K562 (cell line): ENCODE results near the gene MATK. TPM values are rescaled to one million over a fixed set of nuclear protein-coding genes. Genes with fewer than 3 reads are reported as not detected.

Experiments used
- ATAC-seq: fragments of 200-7000 bp; cut with Tn5 transposase; 3 replicates; pipeline ENCODE4 v1.9.1; 2020; ENCODE audit warnings: moderate library complexity
- BruUV-seq: library from RNA; stranded (reverse); fragments of 400-500 nt; replicated peaks from 2 replicates; lab custom pipeline; 2021; lab: Mats Ljungman, UMichigan
- CTCF ChIA-PET: fragments of 300-600 bp; formaldehyde crosslinking; extraction: SDS; loops from one replicate; lab custom pipeline; 2021; ENCODE audit warnings: low intra/inter-chr PET ratio; lab: Yijun Ruan, JAX
- POLR2A ChIA-PET: fragments of 300-600, 350-650 bp; sonication (Branson Sonifier 250); formaldehyde crosslinking; extraction: SDS; loops from one replicate; lab custom pipeline; 2021; ENCODE audit warnings: antibody characterized with exemption, inconsistent platforms; lab: Yijun Ruan, JAX
- DNase-seq, 4 experiments: peaks; one replicate each; pipeline versions ENCODE4 v3.0.0 to v3.0.0-alpha.2; 2011 to 2018; ENCODE audit warnings: low spot score in 3 of 4, mixed read lengths in 3 of 4; ENCODE audit errors: extremely low read depth in 1 of 4
- FAIRE-seq: peaks from 2 replicates; lab custom pipeline; 2011; peaks lifted over from hg19 to GRCh38; lab: Jason Lieb, UNC
- H2AFZ ChIP-seq: 2 replicates; pipeline ENCODE4 v1.6.0; 2011; ENCODE audit warnings: low read depth, low read length, control low read depth, inconsistent platforms
- H3K27ac ChIP-seq: fragments of 200-600 bp; 3 replicates; pipeline ENCODE4 v1.8.0; 2011; ENCODE audit warnings: low read depth, mild to moderate bottlenecking, control low read depth, inconsistent platforms, low read length, moderate library complexity, mixed read lengths; ENCODE audit errors: extremely low read depth
- H3K27me3 ChIP-seq, 2 experiments: fragments of 300-600 bp in 1 of 2; 2 replicates in 1 of 2; 3 replicates in 1 of 2; pipeline versions ENCODE4 v1.6.0 to v1.8.0; 2011; ENCODE audit warnings: inconsistent platforms in 2 of 2, low read length in 2 of 2, mild to moderate bottlenecking in 1 of 2, mixed read lengths in 1 of 2, moderate library complexity in 1 of 2; ENCODE audit not compliant: control insufficient read depth in 2 of 2, insufficient read depth in 2 of 2
- H3K36me3 ChIP-seq: fragments of 300-600 bp; 3 replicates; pipeline ENCODE4 v1.8.0; 2011; ENCODE audit warnings: mild to moderate bottlenecking, low read length, inconsistent platforms; ENCODE audit not compliant: control insufficient read depth, insufficient read depth
- H3K4me1 ChIP-seq, 2 experiments: fragments of 200-600 bp in 1 of 2; replicated peaks in 1 of 2; 2 replicates in 1 of 2; 3 replicates in 1 of 2; pipeline versions ENCODE4 v1.5.1 to v1.8.0; 2011; ENCODE audit warnings: inconsistent platforms in 2 of 2, low read length in 2 of 2, mild to moderate bottlenecking in 1 of 2, mixed read lengths in 1 of 2, moderate library complexity in 1 of 2; ENCODE audit not compliant: control insufficient read depth in 2 of 2, insufficient read depth in 2 of 2
- H3K4me2 ChIP-seq: 2 replicates; pipeline ENCODE4 v1.6.1; 2011; ENCODE audit warnings: low read length, control low read depth, inconsistent platforms, mixed read lengths; ENCODE audit not compliant: insufficient read depth
- H3K4me3 ChIP-seq: fragments of 200-600 bp; sonication (generic), shearing (Covaris generic); 2 replicates; pipeline ENCODE4 v1.5.1; 2016; ENCODE audit warnings: control low read depth, inconsistent platforms
- H3K79me2 ChIP-seq: fragments of 200-600 bp; 3 replicates; pipeline ENCODE4 v1.8.0; 2011; ENCODE audit warnings: low read length, inconsistent platforms; ENCODE audit not compliant: control insufficient read depth, insufficient read depth
- H3K9ac ChIP-seq, 2 experiments: 2 replicates each; pipeline versions ENCODE4 v1.6.0 to v1.6.1; 2011; ENCODE audit warnings: low read depth in 2 of 2, low read length in 2 of 2, control low read depth in 1 of 2, inconsistent platforms in 1 of 2, mild to moderate bottlenecking in 1 of 2, mixed read lengths in 1 of 2; ENCODE audit not compliant: insufficient read depth in 1 of 2
- H3K9me1 ChIP-seq: one replicate; pipeline ENCODE4 v1.6.0; 2011; ENCODE audit warnings: inconsistent platforms, mild to moderate bottlenecking, low read length, moderate library complexity; ENCODE audit not compliant: control insufficient read depth, insufficient read depth
- H3K9me3 ChIP-seq: replicated peaks from 2 replicates; pipeline ENCODE4 v1.5.1; 2011; ENCODE audit warnings: low read depth, low read length, inconsistent platforms; ENCODE audit not compliant: control insufficient read depth, insufficient read depth
- H4K20me1 ChIP-seq: replicated peaks from 2 replicates; pipeline ENCODE4 v1.6.1; 2011; ENCODE audit warnings: low read length, inconsistent platforms, mixed read lengths; ENCODE audit not compliant: control insufficient read depth, insufficient read depth
- CC2D1A ChIP-seq: fragments of 450-650 bp; IDR thresholded peaks from 2 replicates; pipeline ENCODE4 v1.6.1; 2017; ENCODE audit warnings: mild to moderate bottlenecking
- CHCHD3 ChIP-seq: fragments of 250-450 bp; sonication (Bioruptor Pico); IDR thresholded peaks from 2 replicates; pipeline ENCODE4 v2.1.2; 2022; ENCODE audit warnings: mild to moderate bottlenecking
- ELF2 ChIP-seq: fragments of 250-450 bp; sonication (Bioruptor Pico); IDR thresholded peaks from 2 replicates; pipeline ENCODE4 v1.5.0; 2021; ENCODE audit warnings: mild to moderate bottlenecking
- IRF1 ChIP-seq: sonication (generic); formaldehyde crosslinking; IDR thresholded peaks from 2 replicates; pipeline ENCODE4 v1.8.0; 2022; ENCODE audit warnings: missing genetic modification reagents, mild to moderate bottlenecking, borderline replicate concordance
- MGA ChIP-seq: fragments of 450-650 bp; IDR thresholded peaks from 2 replicates; pipeline ENCODE4 v1.6.1; 2016; ENCODE audit warnings: mild to moderate bottlenecking, moderate library complexity
- PTRF ChIP-seq: fragments of 450-650 bp; IDR thresholded peaks from 2 replicates; pipeline ENCODE4 v1.6.1; 2016; ENCODE audit warnings: mild to moderate bottlenecking, missing genetic modification characterization, missing compliant biosample characterization
- RCOR1 ChIP-seq, 2 experiments: IDR thresholded peaks; 2 replicates each; pipeline ENCODE4 v1.6.1; 2012; ENCODE audit warnings: low read depth in 2 of 2, low read length in 2 of 2, borderline replicate concordance in 1 of 2, improper control_type of control experiment in 1 of 2
- SLC30A9 ChIP-seq: fragments of 250-450 bp; sonication (Bioruptor Pico); IDR thresholded peaks from 2 replicates; pipeline ENCODE4 v1.8.0; 2022; ENCODE audit warnings: mild to moderate bottlenecking, moderate library complexity
- TFAP4 ChIP-seq: sonication (generic); formaldehyde crosslinking; IDR thresholded peaks from 2 replicates; pipeline ENCODE4 v1.8.0; 2022; ENCODE audit warnings: missing genetic modification reagents, mild to moderate bottlenecking, moderate library complexity, borderline replicate concordance
- ZNF3 ChIP-seq: fragments of 250-450 bp; sonication (Bioruptor Pico); IDR thresholded peaks from 2 replicates; pipeline ENCODE4 v1.5.0; 2021; ENCODE audit warnings: mild to moderate bottlenecking, moderate library complexity
- WGBS: fragments of 100-300 bp; shearing (Covaris generic); methylation state at CpG from one replicate; pipeline ENCODE4 v1.1.6; 2016; ENCODE audit warnings: low coverage, mixed read lengths; ENCODE audit not compliant: insufficient coverage; ENCODE audit errors: missing lambda C conversion rate; 5-methylcytosine and 5-hydroxymethylcytosine counted together
- in situ Hi-C: fragments of 300-500 bp; cut with MboI; formaldehyde crosslinking; loops from 4 replicates; pipeline ENCODE4 v1.15.0; 2018; ENCODE audit warnings: inconsistent platforms, mixed read lengths
- intact Hi-C: fragments of 100-400 bp; cut with micrococcal nuclease; formaldehyde crosslinking; loops from 2 replicates; pipeline ENCODE4 v1.14.2; 2022
- polyA plus RNA-seq, 8 experiments: library from polyadenylated mRNA; depleted of rRNA in 4 of 8; stranded (reverse) in 5 of 8; unstranded in 3 of 8; fragments of >200 nt; fragmentation: Nextera tagmentation in 2 of 8; fragmentation: Illumina TruSeq in 1 of 8; extraction: Ambion mirVana in 2 of 8; extraction: Trizol in 1 of 8; gene quantifications; 2 replicates each; pipeline versions ENCODE4 v1.2.1 to v1.2.3, GENCODE V29; 2011 to 2014; ENCODE audit warnings: inconsistent platforms in 1 of 8, missing spikeins in 1 of 8
- total RNA-seq, 7 experiments: library from RNA; depleted of rRNA in 6 of 7; stranded (reverse); fragments of >200 nt in 6 of 7; fragmentation: Illumina TruSeq in 2 of 7; extraction: Trizol in 2 of 7; gene quantifications; 2 replicates each; pipeline versions ENCODE4 v1.2.1 to v1.2.3, GENCODE V29; 2011 to 2021; ENCODE audit warnings: low replicate concordance in 1 of 7

Gene MATK
- total and polyA plus RNA-seq, 9 of the 15 experiments (the other 6 are each of a cell fraction or from before 2014, with no cell fraction given): 0.08 to 41.5 (median 21.4) TPM

- Histone ChIP-seq H3K27ac (no peak overlapping the region), H3K9me1 (no peaks in the 10 kb centered on the region), H4K20me1 (no peaks in the 10 kb centered on the region), H3K4me2 (no peak overlapping the region), H3K4me1 (peaks cover 5 to 48% of the 10 kb centered on the region in 2 experiments; a peak in 4 of 5 replicates), H3K27me3 (no peaks in the 10 kb centered on the region; a peak in 1 of 5 replicates), H3K79me2 (no peaks in the 10 kb centered on the region), H3K36me3 (no peaks in the 10 kb centered on the region)
- no TSS peak for BruUV-seq
- CTCF ChIA-PET: no interaction called here
- intact Hi-C loops: no loop called here
- ATAC-seq (no peak), FAIRE-seq (no peak)
- 79% methylated on average over 30 of the region's 31 CpGs for WGBS
- TF ChIP-seq RCOR1 (IDR thresholded peaks at IDR 0.05; ENCODE audit: borderline replicate concordance in 1 of 2, low read depth in 2 of 2, low read length in 2 of 2) (no peak), ZNF3 (CRISPR knock-in tag) (no peak), TFAP4 (CRISPR knock-in tag) (no peak), ELF2 (CRISPR knock-in tag) (no peak), MGA (no peak), PTRF (tag) (no peak), IRF1 (CRISPR knock-in tag) (no peak), CHCHD3 (CRISPR knock-in tag) (no peak), SLC30A9 (CRISPR knock-in tag) (no peak), CC2D1A (no peak)
- TF ChIP-seq, all 486 proteins: peak for 0
- Histone ChIP-seq H3K9ac (peak overlapping the region in 1 of 2 experiments; percentile 58; a peak in 2 of 4 replicates), H2AFZ (peak overlapping the region; percentile 54; the same call in 1 of the 2 replicates), H3K9me3 (no peaks in the 10 kb centered on the region), H3K4me3 (no peak overlapping the region)
- in situ Hi-C loops: no loop called here
- DNase-seq: no peak
- POLR2A ChIA-PET: interaction anchor here (0.6 to 1.2 kb wide), 4 partner anchors 9 to 167 kb away, joined by 3 to 4 read pairs (median 3); partner anchors contain the start of gene EEF2
Measured at GRCh38 chr19:3818918-3819317, 32.7 kb upstream of the MATK start.
